OCI-LY3 (cell line): Measurements from ENCODE around the gene FCN1.
"Not testable (repeated sequence)": the region's sequence is repeated elsewhere in the genome, so short reads cannot be mapped to it uniquely, and the experiment has no call there.

Experiments
- H2AFZ ChIP-seq: fragments of 200-600, 300-600 bp; shearing (Covaris generic); 2 replicates; pipeline ENCODE4 v1.6.0; 2014; ENCODE audit warnings: antibody characterized with exemption, low read depth, low read length
- H3K27ac ChIP-seq: fragments of 200-600, 300-600 bp; sonication (generic); 2 replicates; pipeline ENCODE4 v1.5.1; 2014; ENCODE audit warnings: mild to moderate bottlenecking, low read length, moderate library complexity, mixed read lengths
- H3K27me3 ChIP-seq: fragments of 200-600, 300-600 bp; sonication (generic); 2 replicates; pipeline ENCODE4 v1.6.1; 2014; ENCODE audit warnings: low read depth, low read length, mixed read lengths
- H3K36me3 ChIP-seq: fragments of 200-600, 300-600 bp; sonication (generic); replicated peaks from 2 replicates; pipeline ENCODE3; 2014; ENCODE audit warnings: low read depth, low read length, mixed read lengths
- H3K4me1 ChIP-seq: fragments of 300-600, 200-600 bp; sonication (generic); 2 replicates; pipeline ENCODE4 v1.6.1; 2014; ENCODE audit warnings: low read length, mixed read lengths
- H3K4me2 ChIP-seq: fragments of 200-600, 300-600 bp; sonication (generic); 2 replicates; pipeline ENCODE4 v1.6.1; 2014; ENCODE audit warnings: low read length, mixed read lengths
- H3K4me3 ChIP-seq: fragments of 300-600, 200-600 bp; sonication (generic); 2 replicates; pipeline ENCODE4 v1.5.1; 2014; ENCODE audit warnings: antibody characterized with exemption, mild to moderate bottlenecking, low read length, moderate library complexity
- H3K79me2 ChIP-seq: fragments of 300-600, 200-600 bp; shearing (Covaris generic); 2 replicates; pipeline ENCODE4 v1.6.1; 2014; ENCODE audit warnings: mild to moderate bottlenecking, low read length, mixed read lengths
- H3K9ac ChIP-seq: fragments of 300-600, 200-600 bp; shearing (Covaris generic); 2 replicates; pipeline ENCODE4 v1.6.0; 2014; ENCODE audit warnings: mild to moderate bottlenecking, low read length, moderate library complexity
- H3K9me3 ChIP-seq: fragments of 200-600, 300-600 bp; shearing (Covaris generic); 2 replicates; pipeline ENCODE4 v1.6.1; 2014; ENCODE audit warnings: low read length, mixed read lengths; ENCODE audit not compliant: insufficient read depth
- H4K20me1 ChIP-seq: fragments of 200-600, 300-600 bp; sonication (generic); 2 replicates; pipeline ENCODE4 v1.6.1; 2016; ENCODE audit warnings: low read length, mixed read lengths; ENCODE audit not compliant: insufficient read depth
- CTCF ChIP-seq: fragments of 200-600, 300-600 bp; sonication (generic); IDR thresholded peaks from 2 replicates; pipeline ENCODE4 v1.5.1; 2014; ENCODE audit warnings: antibody characterized with exemption, low read length, low read depth
- EZH2phosphoT487 ChIP-seq: fragments of 200-600 bp; shearing (Covaris generic); IDR thresholded peaks from 2 replicates; pipeline ENCODE4 v1.6.1; 2018; ENCODE audit warnings: antibody characterized with exemption, mixed run types, low read depth

Gene FCN1

DNA sequence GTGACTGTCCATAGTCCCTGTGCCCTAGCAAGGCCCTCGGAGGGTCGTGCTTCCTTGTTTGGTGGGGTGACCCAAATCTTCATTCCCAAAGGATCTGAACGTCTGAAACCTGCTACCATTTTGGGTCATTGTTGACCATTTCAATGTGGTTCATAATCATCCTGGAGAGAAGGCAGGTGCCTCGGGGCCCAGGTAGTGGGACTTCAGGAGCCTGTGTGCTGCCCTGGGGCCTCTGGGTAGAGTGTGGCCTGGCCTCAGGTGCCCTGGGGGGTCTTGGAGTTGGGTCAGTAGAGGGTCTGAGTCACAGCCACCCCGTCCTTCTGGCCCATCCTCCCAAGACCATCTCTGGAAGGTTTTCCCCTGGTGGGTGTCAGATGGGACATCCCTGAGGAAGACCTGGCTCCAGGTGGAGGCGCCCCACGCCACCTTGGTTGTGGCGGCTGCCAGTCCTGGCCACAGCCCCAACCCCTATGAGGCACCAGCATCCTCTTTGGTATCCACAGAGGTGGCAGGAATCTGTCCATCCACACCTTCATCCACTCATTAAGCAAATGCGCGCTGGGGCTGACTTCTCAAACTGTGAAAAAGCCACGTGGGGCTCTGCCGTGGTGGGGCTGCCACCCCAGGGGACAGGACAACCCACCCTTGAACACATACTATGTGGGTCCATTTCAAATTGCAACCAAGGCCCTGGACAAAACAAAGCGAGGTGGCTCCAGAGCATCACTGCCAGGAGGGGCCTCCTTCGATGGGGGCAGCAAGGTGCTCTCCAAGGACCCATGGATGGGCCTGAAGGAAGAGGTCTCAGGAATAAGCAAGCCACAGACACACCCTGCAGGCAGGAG lies 41.6 kb upstream of the FCN1 start:
- no peak overlapping the region for H3K27ac ChIP-seq
- H3K4me1 ChIP-seq: peaks cover 10% of the 10 kb centered on the region
- no peak overlapping the region for H3K9ac ChIP-seq
- TF ChIP-seq EZH2phosphoT487: no peak
- TF ChIP-seq CTCF: no peak
- H4K20me1 ChIP-seq: no peaks in the 10 kb centered on the region
- H3K9me3 ChIP-seq: no peaks in the 10 kb centered on the region
- no peaks in the 10 kb centered on the region for H3K27me3 ChIP-seq
- H3K79me2 ChIP-seq: no peaks in the 10 kb centered on the region
- H3K4me2 ChIP-seq: no peak overlapping the region
- H3K4me3 ChIP-seq: no peak overlapping the region
- no peaks in the 10 kb centered on the region for H3K36me3 ChIP-seq
- H2AFZ ChIP-seq: no peak overlapping the region

DNA sequence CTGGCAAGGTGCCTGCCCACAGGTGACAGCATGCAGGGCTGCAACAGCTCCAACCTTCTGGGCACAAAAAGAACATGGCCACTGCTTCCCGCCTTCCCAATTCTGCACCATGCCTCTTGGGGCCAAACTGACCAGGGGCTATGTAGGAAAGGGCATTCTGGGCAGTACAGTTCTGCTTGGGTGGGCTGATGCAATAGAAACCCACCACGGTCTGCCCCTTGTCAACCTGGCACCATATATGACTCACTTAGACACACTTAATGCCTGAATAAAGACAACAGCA lies 40.2 kb upstream of the FCN1 start:
- no peaks in the 10 kb centered on the region for H4K20me1 ChIP-seq

DNA sequence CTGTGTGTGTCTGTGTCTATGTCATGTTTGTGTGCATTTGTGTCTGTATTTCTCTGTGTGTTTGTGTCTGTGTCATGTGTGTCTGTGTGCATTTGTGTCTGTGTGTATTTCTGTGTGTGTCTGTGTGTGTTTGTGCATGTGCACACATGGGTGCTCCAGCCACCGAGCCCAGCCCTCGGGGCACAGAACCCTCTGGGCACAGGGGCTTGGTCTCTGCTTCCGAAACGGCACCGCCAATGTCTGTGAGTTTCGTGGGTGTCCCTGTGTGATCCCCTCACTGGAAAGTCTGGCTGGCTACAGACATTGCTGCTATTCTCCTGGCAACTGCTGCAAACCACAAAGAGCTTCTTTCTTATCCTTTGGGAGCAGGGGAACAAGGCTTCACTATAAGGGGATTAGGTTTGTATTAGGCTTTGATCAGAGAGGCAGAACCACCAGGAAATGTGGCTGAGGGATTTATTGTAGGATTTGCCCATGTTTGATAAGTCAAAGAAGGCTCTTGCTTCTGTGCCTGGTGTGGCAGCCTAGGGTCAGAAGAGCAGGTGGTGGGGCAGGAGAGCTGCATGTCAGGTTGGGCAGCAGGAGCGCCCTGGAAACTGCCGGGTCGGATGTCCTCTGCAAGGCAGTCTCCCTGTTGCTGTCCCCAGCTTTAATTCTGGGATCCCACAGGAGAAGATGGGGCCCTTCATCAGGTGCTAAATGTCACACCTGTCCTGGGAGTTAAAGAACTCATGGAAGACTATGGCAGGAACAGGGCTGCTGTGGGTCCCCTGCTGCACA lies 39.6 kb upstream of the FCN1 start:
- Histone ChIP-seq H2AFZ (no peak overlapping the region), H3K79me2 (no peaks in the 10 kb centered on the region), H3K36me3 (no peaks in the 10 kb centered on the region), H3K27me3 (no peaks in the 10 kb centered on the region), H3K9me3 (no peaks in the 10 kb centered on the region), H3K9ac (no peak overlapping the region), H4K20me1 (no peaks in the 10 kb centered on the region), H3K4me1 (peaks cover 9% of the 10 kb centered on the region), H3K27ac (no peak overlapping the region), H3K4me3 (no peak overlapping the region), H3K4me2 (no peak overlapping the region)
- no peak for TF ChIP-seq CTCF
- no peak for TF ChIP-seq EZH2phosphoT487

More for the DNA sequence above, 40.2 kb upstream of the FCN1 start:
- no peaks in the 10 kb centered on the region for H3K79me2 ChIP-seq
- H3K4me2 ChIP-seq: no peak overlapping the region
- peaks cover 10% of the 10 kb centered on the region for H3K4me1 ChIP-seq
- no peak overlapping the region for H3K27ac ChIP-seq
- H3K4me3 ChIP-seq: no peak overlapping the region
- H3K9me3 ChIP-seq: no peaks in the 10 kb centered on the region
- no peaks in the 10 kb centered on the region for H3K27me3 ChIP-seq
- no peak overlapping the region for H2AFZ ChIP-seq
- no peaks in the 10 kb centered on the region for H3K36me3 ChIP-seq
- TF ChIP-seq EZH2phosphoT487 (no peak), CTCF (no peak)
- H3K9ac ChIP-seq: no peak overlapping the region

DNA sequence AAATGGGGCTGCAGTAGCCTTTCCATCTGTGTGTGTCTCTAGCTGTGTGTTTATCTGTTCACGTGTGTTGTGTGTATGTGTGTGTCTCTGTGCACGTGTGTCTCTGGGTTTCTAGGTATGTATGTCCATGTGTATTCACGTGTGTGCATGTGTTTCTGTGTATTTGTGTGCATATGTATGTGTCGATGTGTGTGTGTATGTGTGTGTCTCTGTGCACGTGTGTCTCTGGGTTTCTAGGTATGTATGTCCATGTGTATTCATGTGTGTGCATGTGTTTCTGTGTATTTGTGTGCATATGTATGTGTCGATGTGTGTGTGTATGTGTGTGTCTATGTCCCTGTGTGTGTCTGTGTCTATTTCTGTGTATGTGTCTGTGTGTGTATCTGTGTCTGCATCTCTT lies 38.7 kb upstream of the FCN1 start:
- H3K4me1 ChIP-seq, H3K79me2 ChIP-seq, H3K9me3 ChIP-seq, H3K4me2 ChIP-seq, H4K20me1 ChIP-seq, H3K4me3 ChIP-seq, H3K27me3 ChIP-seq, H3K27ac ChIP-seq, H3K9ac ChIP-seq, H3K36me3 ChIP-seq, H2AFZ ChIP-seq: not testable (repeated sequence)
